H1 (cell line): ENCODE results near the gene SPECC1. TPM values are rescaled to one million over a fixed set of nuclear protein-coding genes. Genes with fewer than 3 reads are reported as not detected.
A peak's percentile ranks its signal among the peaks of the same experiment; 100 is the strongest.

Experiments
- CTCF ChIA-PET: fragments of 300-600 bp; sonication (Branson Sonifier 250); formaldehyde crosslinking; loops from one replicate; lab custom pipeline; 2021; ENCODE audit not compliant: partially characterized antibody; lab: Charles Lee
- POLR2A ChIA-PET: fragments of 300-600 bp; sonication (Branson Sonifier 250); formaldehyde crosslinking; loops from one replicate; lab custom pipeline; 2021; ENCODE audit warnings: inconsistent platforms; ENCODE audit not compliant: partially characterized antibody; lab: Charles Lee
- DNase-seq, 2 experiments: peaks; one replicate each; pipeline versions ENCODE4 v3.0.0 to v3.0.0-alpha.2; 2010 to 2022; ENCODE audit warnings: low spot score in 2 of 2, low read depth in 1 of 2, mixed read lengths in 1 of 2
- FAIRE-seq: peaks from 2 replicates; lab custom pipeline; 2011; peaks lifted over from hg19 to GRCh38; lab: Jason Lieb, UNC
- H2AFZ ChIP-seq: 2 replicates; pipeline ENCODE4 v1.8.1; 2012; ENCODE audit warnings: low read length, inconsistent platforms
- H2AK5ac ChIP-seq: 2 replicates; pipeline ENCODE4 v1.6.1; 2013; ENCODE audit warnings: low read depth, low read length
- H2BK120ac ChIP-seq: replicated peaks from 2 replicates; pipeline ENCODE3; 2013; ENCODE audit warnings: low read depth, low read length, inconsistent platforms
- H2BK12ac ChIP-seq: 2 replicates; pipeline ENCODE4 v1.6.1; 2013; ENCODE audit warnings: low read depth, low read length
- H2BK15ac ChIP-seq: 2 replicates; pipeline ENCODE4 v1.6.1; 2013; ENCODE audit warnings: low read length
- H2BK20ac ChIP-seq: 2 replicates; pipeline ENCODE4 v1.6.1; 2013; ENCODE audit warnings: low read length
- H2BK5ac ChIP-seq: 2 replicates; pipeline ENCODE4 v1.6.1; 2013; ENCODE audit warnings: low read depth, low read length
- H3K14ac ChIP-seq: 2 replicates; pipeline ENCODE4 v1.6.1; 2013; ENCODE audit warnings: inconsistent platforms; ENCODE audit not compliant: insufficient read length
- H3K18ac ChIP-seq: 2 replicates; pipeline ENCODE4 v1.6.1; 2013; ENCODE audit warnings: low read length; ENCODE audit errors: extremely low read depth
- H3K23ac ChIP-seq: 2 replicates; pipeline ENCODE4 v1.6.1; 2013; ENCODE audit warnings: inconsistent platforms; ENCODE audit not compliant: insufficient read length
- H3K23me2 ChIP-seq: 2 replicates; pipeline ENCODE4 v1.6.1; 2013; ENCODE audit warnings: low read depth, low read length
- H3K27ac ChIP-seq: 2 replicates; pipeline ENCODE4 v1.6.1; 2011; ENCODE audit warnings: low read depth, low read length, inconsistent platforms
- H3K27me3 ChIP-seq, 4 experiments: replicated peaks in 1 of 4; 1 replicate in 1 of 4; 2 replicates in 3 of 4; pipeline versions ENCODE4 v1.6.1 to v1.8.1; 2011 to 2013; ENCODE audit warnings: low read length in 3 of 4, mild to moderate bottlenecking in 3 of 4, inconsistent platforms in 2 of 4, mixed read lengths in 2 of 4, moderate library complexity in 1 of 4; ENCODE audit not compliant: control insufficient read depth in 3 of 4, insufficient read depth in 3 of 4; ENCODE audit errors: extremely low read depth in 1 of 4
- H3K36me3 ChIP-seq, 4 experiments: 2 replicates each; pipeline versions ENCODE4 v1.6.1 to v1.8.1; 2011 to 2013; ENCODE audit warnings: mild to moderate bottlenecking in 4 of 4, low read length in 3 of 4, moderate library complexity in 2 of 4, control low read depth in 1 of 4, inconsistent platforms in 1 of 4; ENCODE audit not compliant: insufficient read depth in 4 of 4, control insufficient read depth in 2 of 4
- H3K4ac ChIP-seq: replicated peaks from 2 replicates; pipeline ENCODE3; 2013; ENCODE audit warnings: low read length, low read depth, mixed read lengths, inconsistent platforms; ENCODE audit not compliant: insufficient read length
- H3K4me1 ChIP-seq, 4 experiments: replicated peaks in 1 of 4; 1 replicate in 1 of 4; 2 replicates in 3 of 4; pipeline versions ENCODE4 v1.6.1 to v1.8.1; 2011 to 2013; ENCODE audit warnings: low read length in 3 of 4, inconsistent platforms in 2 of 4, mixed read lengths in 1 of 4; ENCODE audit not compliant: insufficient read depth in 4 of 4, control insufficient read depth in 3 of 4
- H3K4me2 ChIP-seq, 2 experiments: 2 replicates each; pipeline versions ENCODE4 v1.6.1 to v1.8.1; 2011 to 2013; ENCODE audit warnings: low read depth in 2 of 2, low read length in 2 of 2, control low read depth in 1 of 2, inconsistent platforms in 1 of 2, mild to moderate bottlenecking in 1 of 2; ENCODE audit not compliant: insufficient read depth in 1 of 2
- H3K4me3 ChIP-seq, 4 experiments: fragments of 200-600, 300-600 bp in 1 of 4; sonication (generic), shearing (Covaris generic), sonication (Bioruptor Twin) in 1 of 4; 2 replicates each; pipeline versions ENCODE4 v1.5.1 to v1.8.1; 2011 to 2016; ENCODE audit warnings: low read length in 4 of 4, low read depth in 3 of 4, control low read depth in 2 of 4, inconsistent platforms in 2 of 4, mild to moderate bottlenecking in 2 of 4, mixed read lengths in 1 of 4, moderate library complexity in 1 of 4; ENCODE audit not compliant: insufficient read depth in 2 of 4; ENCODE audit errors: extremely low read depth in 1 of 4
- H3K56ac ChIP-seq: replicated peaks from 2 replicates; pipeline ENCODE3; 2013; ENCODE audit warnings: low read depth, mild to moderate bottlenecking, mixed read lengths, low read length, inconsistent platforms; ENCODE audit not compliant: insufficient read length
- H3K79me1 ChIP-seq: 2 replicates; pipeline ENCODE4 v1.6.1; 2013; ENCODE audit warnings: low read depth, low read length, control low read depth
- H3K79me2 ChIP-seq, 2 experiments: 2 replicates each; pipeline versions ENCODE4 v1.6.1 to v1.8.1; 2012 to 2013; ENCODE audit warnings: low read length in 2 of 2, mild to moderate bottlenecking in 2 of 2, inconsistent platforms in 1 of 2; ENCODE audit not compliant: insufficient read depth in 2 of 2, control insufficient read depth in 1 of 2
- H3K9ac ChIP-seq, 4 experiments: replicated peaks in 1 of 4; 1 replicate in 1 of 4; 2 replicates in 3 of 4; pipeline versions ENCODE4 v1.6.1 to v1.8.1; 2011 to 2013; ENCODE audit warnings: low read depth in 3 of 4, low read length in 3 of 4, control low read depth in 2 of 4, mild to moderate bottlenecking in 2 of 4, moderate library complexity in 2 of 4, inconsistent platforms in 1 of 4; ENCODE audit errors: extremely low read depth in 1 of 4
- H3K9me3 ChIP-seq, 2 experiments: 2 replicates each; pipeline versions ENCODE4 v1.6.1 to v1.8.1; 2012 to 2013; ENCODE audit warnings: mild to moderate bottlenecking in 2 of 2, moderate library complexity in 2 of 2, control low read depth in 1 of 2, inconsistent platforms in 1 of 2, low read depth in 1 of 2, low read length in 1 of 2, mixed read lengths in 1 of 2; ENCODE audit not compliant: insufficient read depth in 2 of 2
- H4K20me1 ChIP-seq, 2 experiments: replicated peaks in 1 of 2; 2 replicates each; pipeline versions ENCODE3 to v1.8.1; 2011 to 2013; ENCODE audit warnings: inconsistent platforms in 2 of 2, low read length in 2 of 2, mild to moderate bottlenecking in 1 of 2; ENCODE audit not compliant: insufficient read depth in 2 of 2, control insufficient read depth in 1 of 2
- H4K5ac ChIP-seq: 2 replicates; pipeline ENCODE4 v1.6.1; 2013; ENCODE audit warnings: low read length, low read depth, mixed read lengths, inconsistent platforms; ENCODE audit not compliant: insufficient read length
- H4K8ac ChIP-seq: 2 replicates; pipeline ENCODE4 v1.8.0; 2013; ENCODE audit warnings: mild to moderate bottlenecking, moderate library complexity, low read length, inconsistent platforms; ENCODE audit not compliant: insufficient read depth; ENCODE audit errors: extremely low read depth
- H4K91ac ChIP-seq: replicated peaks from 2 replicates; pipeline ENCODE3; 2013; ENCODE audit warnings: low read length, mixed read lengths, inconsistent platforms; ENCODE audit not compliant: insufficient read length
- BACH1 ChIP-seq: IDR thresholded peaks from 2 replicates; pipeline ENCODE4 v1.6.1; 2012; ENCODE audit warnings: low read length, improper control_type of control experiment
- EGR1 ChIP-seq: IDR thresholded peaks from 2 replicates; pipeline ENCODE4 v1.6.1; 2011; ENCODE audit warnings: low read depth, low read length, borderline replicate concordance
- GTF2F1 ChIP-seq: IDR thresholded peaks from 2 replicates; pipeline ENCODE4 v1.6.1; 2012; ENCODE audit warnings: low read depth, low read length, improper control_type of control experiment, borderline replicate concordance
- MAFK ChIP-seq: IDR thresholded peaks from 2 replicates; pipeline ENCODE4 v1.6.1; 2012; ENCODE audit warnings: low read depth, mild to moderate bottlenecking, improper control_type of control experiment, low read length
- NANOG ChIP-seq: IDR thresholded peaks from 2 replicates; pipeline ENCODE4 v1.6.1; 2011; ENCODE audit warnings: low read length, low read depth, mild to moderate bottlenecking, inconsistent platforms; ENCODE audit not compliant: insufficient read depth, poor library complexity, severe bottlenecking
- POLR2A ChIP-seq, 2 experiments: IDR thresholded peaks; 1 replicate in 1 of 2; 2 replicates in 1 of 2; pipeline ENCODE4 v1.6.1; 2011; ENCODE audit warnings: low read depth in 2 of 2, low read length in 2 of 2, mild to moderate bottlenecking in 2 of 2; ENCODE audit errors: control extremely low read depth in 1 of 2
- SIX5 ChIP-seq: IDR thresholded peaks from 2 replicates; pipeline ENCODE4 v1.6.1; 2011; ENCODE audit warnings: mild to moderate bottlenecking, low read depth, low read length
- TAF7 ChIP-seq: optimal IDR thresholded peaks from 2 replicates; pipeline ENCODE3; 2011; ENCODE audit warnings: low read depth, mild to moderate bottlenecking, inconsistent platforms, low read length, moderate library complexity, borderline replicate concordance
- YY1 ChIP-seq: IDR thresholded peaks from 2 replicates; pipeline ENCODE4 v1.6.1; 2011; ENCODE audit warnings: low read depth, mild to moderate bottlenecking, low read length
- WGBS, 2 experiments: shearing (Covaris generic) in 1 of 2; methylation state at CpG; one replicate each; pipeline versions ENCODE4 v1.1.6 to v1.1.7; 2013 to 2015; ENCODE audit warnings: low lambda C conversion rate in 2 of 2, mixed read lengths in 2 of 2, inconsistent platforms in 1 of 2, low coverage in 1 of 2, missing lambda C conversion rate in 1 of 2; ENCODE audit not compliant: insufficient replicate concordance in 2 of 2, insufficient coverage in 1 of 2, insufficient read length in 1 of 2; ENCODE audit errors: extremely low coverage in 1 of 2, missing lambda C conversion rate in 1 of 2; 5-methylcytosine and 5-hydroxymethylcytosine counted together
- polyA plus RNA-seq, 7 experiments: library from polyadenylated mRNA; depleted of rRNA in 3 of 7; stranded (reverse) in 5 of 7; unstranded in 2 of 7; fragments of >200 nt in 5 of 7; fragments of 200-250 nt in 2 of 7; gene quantifications; 1 replicate in 5 of 7; 2 replicates in 1 of 7; 4 replicates in 1 of 7; pipeline versions ENCODE4 v1.2.1 to v1.2.3, GENCODE V29; 2011 to 2013; ENCODE audit warnings: missing spikeins in 2 of 7, mixed read lengths in 2 of 7
- total RNA-seq: library from RNA; stranded (reverse); fragmentation: NEBNext Ultra II Directional; extraction: Animal tissue kit (Norgen Biotek cat#: 25700); gene quantifications from 2 replicates; pipeline ENCODE4 v1.2.1, GENCODE V29; 2021
- TF ChIP-seq, protein P1 (sequence below): IDR thresholded peaks from 2 replicates; pipeline ENCODE4 v1.6.1; 2011; ENCODE audit warnings: low read length, improper control_type of control experiment
- TF ChIP-seq, protein P2 (sequence below): IDR thresholded peaks from 2 replicates; pipeline ENCODE4 v1.6.1; 2012; ENCODE audit warnings: low read length, inconsistent platforms

SPECC1 gene
- total and polyA plus RNA-seq, 2 of the 8 experiments (the other 6 are each of a cell fraction or from before 2014, with no cell fraction given): 35.8 to 87.9 TPM

DNA sequence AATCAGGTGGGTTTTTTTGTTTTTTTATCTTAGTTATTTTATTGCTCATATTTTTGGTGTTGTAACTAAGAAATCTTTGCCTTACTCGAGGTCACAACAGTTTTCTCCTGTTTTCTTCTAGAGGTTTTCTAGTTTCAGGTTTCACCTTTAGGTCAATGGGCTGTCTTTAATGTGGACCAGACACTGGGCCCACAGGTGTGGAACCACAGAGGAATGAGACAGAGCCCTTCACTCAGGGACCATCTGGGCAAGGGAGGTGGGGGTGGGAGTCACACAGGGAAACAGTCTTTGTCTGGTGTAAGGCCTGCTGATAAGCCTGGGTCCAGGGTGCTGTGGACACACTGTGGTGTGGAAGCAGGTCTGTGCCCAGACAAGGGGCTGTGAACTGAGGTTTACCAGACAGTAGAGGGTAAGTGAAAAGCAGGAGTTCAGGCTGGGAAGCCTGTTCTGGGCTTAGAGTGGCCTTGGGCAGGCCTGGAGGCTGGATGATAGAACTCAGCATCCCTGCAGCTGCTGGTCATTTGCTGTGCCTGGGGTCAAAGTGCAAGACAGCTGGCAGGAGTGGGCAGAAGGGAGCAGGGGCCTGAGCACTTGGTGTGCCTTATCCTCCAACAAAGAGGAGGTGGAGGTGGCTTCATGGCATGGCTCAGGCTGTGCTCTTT is 75.6 kb downstream of the SPECC1 start:
- Histone ChIP-seq H3K9me3 (no peaks in the 10 kb centered on the region), H3K79me1 (no peaks in the 10 kb centered on the region), H2AFZ (no peak overlapping the region), H3K18ac (no peak overlapping the region), H3K79me2 (no peaks in the 10 kb centered on the region), H3K4me1 (no peaks in the 10 kb centered on the region; a peak in 1 of 7 replicates), H3K4me2 (no peak overlapping the region), H2BK5ac (no peak overlapping the region), H3K36me3 (no peaks in the 10 kb centered on the region), H4K5ac (no peak overlapping the region), H3K4ac (no peak overlapping the region), H3K56ac (no peak overlapping the region), H2BK15ac (no peak overlapping the region), H2AK5ac (no peak overlapping the region), H3K27me3 (no peaks in the 10 kb centered on the region), H3K9ac (no peak overlapping the region), H4K20me1 (no peaks in the 10 kb centered on the region), H4K8ac (peak overlapping the region; percentile 45; the same call in 1 of the 2 replicates), H3K27ac (no peak overlapping the region), H4K91ac (no peak overlapping the region), H3K23me2 (no peaks in the 10 kb centered on the region), H3K4me3 (no peak overlapping the region), H2BK12ac (no peak overlapping the region), H3K14ac (no peak overlapping the region), H3K23ac (no peak overlapping the region), H2BK120ac (no peak overlapping the region), H2BK20ac (no peak overlapping the region)
- ChIA-PET POLR2A (no interaction called here), CTCF (interaction anchor here (1.0 to 1.2 kb wide), 2 partner anchors 21 to 92 kb away, joined by 3 read pairs; no protein-coding TSS in a partner anchor)
- WGBS, 2 experiments: 100% methylated on average over 1 of the region's 1 CpG; no CpG with 5 or more reads in 1 of the 2 experiments
- FAIRE-seq: no peak
- no peak for DNase-seq
- TF ChIP-seq TAF7 (no peak), EGR1 (no peak), NANOG (no peak), MAFK (no peak), BACH1 (no peak), YY1 (no peak), POLR2A (IDR thresholded peaks at IDR 0.05; ENCODE audit: control extremely low read depth in 1 of 2, low read depth in 2 of 2, low read length in 2 of 2) (no peak), GTF2F1 (no peak), SIX5 (no peak)
- TF ChIP-seq, protein P1, sequence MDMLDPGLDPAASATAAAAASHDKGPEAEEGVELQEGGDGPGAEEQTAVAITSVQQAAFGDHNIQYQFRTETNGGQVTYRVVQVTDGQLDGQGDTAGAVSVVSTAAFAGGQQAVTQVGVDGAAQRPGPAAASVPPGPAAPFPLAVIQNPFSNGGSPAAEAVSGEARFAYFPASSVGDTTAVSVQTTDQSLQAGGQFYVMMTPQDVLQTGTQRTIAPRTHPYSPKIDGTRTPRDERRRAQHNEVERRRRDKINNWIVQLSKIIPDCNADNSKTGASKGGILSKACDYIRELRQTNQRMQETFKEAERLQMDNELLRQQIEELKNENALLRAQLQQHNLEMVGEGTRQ: no peak
- TF ChIP-seq, protein P2, sequence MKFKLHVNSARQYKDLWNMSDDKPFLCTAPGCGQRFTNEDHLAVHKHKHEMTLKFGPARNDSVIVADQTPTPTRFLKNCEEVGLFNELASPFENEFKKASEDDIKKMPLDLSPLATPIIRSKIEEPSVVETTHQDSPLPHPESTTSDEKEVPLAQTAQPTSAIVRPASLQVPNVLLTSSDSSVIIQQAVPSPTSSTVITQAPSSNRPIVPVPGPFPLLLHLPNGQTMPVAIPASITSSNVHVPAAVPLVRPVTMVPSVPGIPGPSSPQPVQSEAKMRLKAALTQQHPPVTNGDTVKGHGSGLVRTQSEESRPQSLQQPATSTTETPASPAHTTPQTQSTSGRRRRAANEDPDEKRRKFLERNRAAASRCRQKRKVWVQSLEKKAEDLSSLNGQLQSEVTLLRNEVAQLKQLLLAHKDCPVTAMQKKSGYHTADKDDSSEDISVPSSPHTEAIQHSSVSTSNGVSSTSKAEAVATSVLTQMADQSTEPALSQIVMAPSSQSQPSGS: no peak
